Astrocyte of the spinal cord (primary cell): ENCODE data around the gene BNIP2.

Experiments
- DNase-seq: peaks from one replicate; pipeline ENCODE4 v3.0.0; 2011; ENCODE audit warnings: low read depth, low spot score
- H3K4me3 ChIP-seq: 2 replicates; pipeline ENCODE4 v1.5.1; 2011; ENCODE audit warnings: low read depth, mild to moderate bottlenecking, low read length, moderate library complexity
- CTCF ChIP-seq: IDR thresholded peaks from 2 replicates; pipeline ENCODE4 v1.5.1; 2012; ENCODE audit warnings: low read depth, mild to moderate bottlenecking, low read length, inconsistent platforms
- in situ Hi-C: cut with HindIII; loops from 2 replicates; pipeline ENCODE4 v1.10.0; 2017; ENCODE audit warnings: low sequenced_read_pairs

BNIP2 gene

GRCh38 chr15:59722037-59722436 lies 32.9 kb upstream of the BNIP2 start:
- in situ Hi-C loops = no loop called here
- no peak for DNase-seq
- TF ChIP-seq CTCF = no peak
- H3K4me3 ChIP-seq = no peak overlapping the region

GRCh38 chr15:59721411-59721810 lies 32.3 kb upstream of the BNIP2 start:
- no peak overlapping the region for H3K4me3 ChIP-seq
- in situ Hi-C loops = no loop called here

GRCh38 chr15:59713177-59713576 lies 24.1 kb upstream of the BNIP2 start:
- no peak for TF ChIP-seq CTCF
- DNase-seq = no peak
- no peak overlapping the region for H3K4me3 ChIP-seq
- in situ Hi-C loops = no loop called here

More at GRCh38 chr15:59721411-59721810, 32.3 kb upstream of the BNIP2 start:
- TF ChIP-seq CTCF = no peak
- DNase-seq = no peak

- in situ Hi-C loops = no loop called here
- TF ChIP-seq CTCF = no peak
- no peak overlapping the region for H3K4me3 ChIP-seq
- no peak for DNase-seq
Measured at GRCh38 chr15:59711451-59712243, 22.5 kb upstream of the BNIP2 start.

- in situ Hi-C loops = no loop called here
- TF ChIP-seq CTCF = no peak
- DNase-seq = no peak
- H3K4me3 ChIP-seq = no peak overlapping the region
Measured at GRCh38 chr15:59707619-59708018, 18.5 kb upstream of the BNIP2 start.

GRCh38 chr15:59703979-59704796 lies 15.1 kb upstream of the BNIP2 start:
- no peak overlapping the region for H3K4me3 ChIP-seq
- TF ChIP-seq CTCF = no peak
- no peak for DNase-seq
- in situ Hi-C loops = no loop called here
